GM12878 (cell line): ENCODE results near the gene CCNI. TPM values are rescaled to one million over a fixed set of nuclear protein-coding genes. Genes with fewer than 3 reads are reported as not detected.

Source experiments
- BCLAF1 ChIP-seq: fragments of 450-650 bp; IDR thresholded peaks from 2 replicates; pipeline ENCODE4 v1.6.1; 2017; ENCODE audit warnings: antibody characterized with exemption, mild to moderate bottlenecking, moderate library complexity
- ESRRA ChIP-seq: IDR thresholded peaks from 2 replicates; pipeline ENCODE4 v1.6.1; 2012; ENCODE audit warnings: mild to moderate bottlenecking, low read length, improper control_type of control experiment
- HDGF ChIP-seq: fragments of 450-650 bp; IDR thresholded peaks from 2 replicates; pipeline ENCODE4 v1.6.1; 2016; ENCODE audit warnings: antibody characterized with exemption
- SUZ12 ChIP-seq: fragments of 200-600 bp; sonication (generic); IDR thresholded peaks from one replicate; pipeline ENCODE4 v1.6.1; 2018; ENCODE audit warnings: antibody characterized with exemption, mild to moderate bottlenecking; ENCODE audit not compliant: unreplicated experiment
- YBX1 ChIP-seq: fragments of 450-650 bp; IDR thresholded peaks from 2 replicates; pipeline ENCODE4 v1.6.1; 2016; ENCODE audit warnings: antibody characterized with exemption
- polyA plus RNA-seq, 11 experiments: library from polyadenylated mRNA; depleted of rRNA in 4 of 11; unstranded in 6 of 11; stranded (reverse) in 5 of 11; fragments of >200 nt; fragmentation: Nextera tagmentation in 4 of 11; fragmentation: Illumina TruSeq in 1 of 11; extraction: Ambion mirVana in 4 of 11; extraction: Trizol in 1 of 11; gene quantifications; 1 replicate in 1 of 11; 2 replicates in 10 of 11; pipeline versions ENCODE4 v1.2.1 to v1.2.3, GENCODE V29; 2011 to 2016; ENCODE audit warnings: inconsistent platforms in 2 of 11, missing spikeins in 2 of 11, low read depth in 1 of 11
- total RNA-seq, 4 experiments: library from RNA; depleted of rRNA in 3 of 4; stranded (reverse); fragments of >200 nt in 3 of 4; fragmentation: Illumina TruSeq in 1 of 4; extraction: Trizol in 1 of 4; gene quantifications; 2 replicates each; pipeline versions ENCODE4 v1.2.1 to v1.2.3, GENCODE V29; 2013 to 2021
- TF ChIP-seq, protein P1 (sequence below): fragments of 450-650 bp; IDR thresholded peaks from 2 replicates; pipeline ENCODE4 v1.6.1; 2017; ENCODE audit warnings: mild to moderate bottlenecking

Gene CCNI
- total and polyA plus RNA-seq, 10 of the 15 experiments (the other 5 are each of a cell fraction or from before 2014, with no cell fraction given), result 70.6 to 178 (median 105) TPM

DNA sequence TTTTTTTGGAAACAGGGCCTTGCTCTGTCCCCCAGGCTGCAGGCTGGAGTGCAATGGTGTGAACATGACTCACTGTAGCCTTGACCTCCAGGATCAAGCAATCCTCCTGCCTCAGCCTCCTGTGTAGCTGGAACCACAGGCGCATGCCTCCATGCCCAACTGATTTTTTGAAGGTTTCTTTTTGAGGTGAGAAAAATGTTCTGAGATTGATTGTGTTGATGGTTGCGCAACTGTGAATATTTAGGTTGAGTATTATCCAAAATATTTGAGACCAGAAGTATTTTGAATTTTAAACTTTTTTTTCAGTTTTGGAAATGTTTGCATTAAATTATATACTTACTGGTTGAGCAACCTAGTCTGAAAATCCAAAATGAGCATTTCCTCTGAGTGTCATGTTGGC lies 2.6 kb upstream of the CCNI start (continued):
- TF ChIP-seq, protein P1, sequence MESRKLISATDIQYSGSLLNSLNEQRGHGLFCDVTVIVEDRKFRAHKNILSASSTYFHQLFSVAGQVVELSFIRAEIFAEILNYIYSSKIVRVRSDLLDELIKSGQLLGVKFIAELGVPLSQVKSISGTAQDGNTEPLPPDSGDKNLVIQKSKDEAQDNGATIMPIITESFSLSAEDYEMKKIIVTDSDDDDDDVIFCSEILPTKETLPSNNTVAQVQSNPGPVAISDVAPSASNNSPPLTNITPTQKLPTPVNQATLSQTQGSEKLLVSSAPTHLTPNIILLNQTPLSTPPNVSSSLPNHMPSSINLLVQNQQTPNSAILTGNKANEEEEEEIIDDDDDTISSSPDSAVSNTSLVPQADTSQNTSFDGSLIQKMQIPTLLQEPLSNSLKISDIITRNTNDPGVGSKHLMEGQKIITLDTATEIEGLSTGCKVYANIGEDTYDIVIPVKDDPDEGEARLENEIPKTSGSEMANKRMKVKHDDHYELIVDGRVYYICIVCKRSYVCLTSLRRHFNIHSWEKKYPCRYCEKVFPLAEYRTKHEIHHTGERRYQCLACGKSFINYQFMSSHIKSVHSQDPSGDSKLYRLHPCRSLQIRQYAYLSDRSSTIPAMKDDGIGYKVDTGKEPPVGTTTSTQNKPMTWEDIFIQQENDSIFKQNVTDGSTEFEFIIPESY, result no peak
- TF ChIP-seq ESRRA (no peak), HDGF (no peak), BCLAF1 (no peak), YBX1 (no peak), SUZ12 (no peak)
